Activated naive CD8-positive, alpha-beta T cell treated with anti-CD3 and anti-CD28 coated beads, Interleukin-2, amount 50 U/mL, for 24 hours (primary cell): Measurements from ENCODE around the gene LCTL.

Source experiments
- ATAC-seq: fragments of 150-1000 bp; cut with Tn5 transposase; one replicate; pipeline ENCODE4 v1.10.0; 2021
- DNase-seq: peaks from one replicate; pipeline ENCODE4 v3.0.0; 2021
- H3K27ac Mint-ChIP-seq: one replicate; pipeline ENCODE4 v1.8.0; 2021; ENCODE audit warnings: mild to moderate bottlenecking, mixed read lengths
- H3K27me3 Mint-ChIP-seq: one replicate; pipeline ENCODE4 v1.8.0; 2021; ENCODE audit warnings: mixed read lengths
- H3K36me3 Mint-ChIP-seq: one replicate; pipeline ENCODE4 v1.8.0; 2021; ENCODE audit warnings: low read depth, mixed read lengths
- H3K4me1 Mint-ChIP-seq: one replicate; pipeline ENCODE4 v1.8.0; 2021; ENCODE audit warnings: mixed read lengths
- H3K4me3 Mint-ChIP-seq: one replicate; pipeline ENCODE4 v1.8.0; 2021; ENCODE audit warnings: mild to moderate bottlenecking, moderate library complexity, mixed read lengths
- H3K9me3 Mint-ChIP-seq: one replicate; pipeline ENCODE4 v1.8.0; 2021; ENCODE audit warnings: mixed read lengths

LCTL gene

GRCh38 chr15:66581972-66582537, 16.3 kb upstream of the LCTL start:
- no peak for DNase-seq
- H3K36me3 Mint-ChIP-seq: no peaks in the 10 kb centered on the region
- no peaks in the 10 kb centered on the region for H3K27me3 Mint-ChIP-seq
- no peak overlapping the region for H3K27ac Mint-ChIP-seq
- no peaks in the 10 kb centered on the region for H3K9me3 Mint-ChIP-seq
- no peak for ATAC-seq
- no peak overlapping the region for H3K4me3 Mint-ChIP-seq
- H3K4me1 Mint-ChIP-seq: peaks cover 4% of the 10 kb centered on the region

DNA sequence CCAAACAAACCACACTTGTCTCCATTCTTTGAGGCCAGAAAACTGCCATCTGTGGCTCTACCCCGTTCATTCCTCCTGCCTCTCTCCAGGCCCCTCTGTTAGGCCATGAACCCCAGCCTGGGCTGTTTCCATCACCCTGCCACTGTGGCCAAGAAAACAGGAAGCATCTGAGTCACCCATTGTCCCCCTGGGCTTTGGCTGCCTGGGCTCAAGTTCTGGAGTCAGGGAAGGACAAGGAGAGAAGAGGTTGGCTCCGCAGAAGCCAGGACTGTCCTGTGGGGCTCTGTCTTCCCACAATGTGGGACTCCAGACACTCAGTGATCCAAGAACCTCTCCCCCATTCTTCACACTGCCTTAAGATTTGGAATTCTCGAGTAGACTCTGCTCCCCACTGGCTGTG, 14.8 kb upstream of the LCTL start:
- H3K36me3 Mint-ChIP-seq: no peaks in the 10 kb centered on the region
- DNase-seq (no peak), ATAC-seq (no peak)
- H3K27ac Mint-ChIP-seq: no peak overlapping the region
- no peaks in the 10 kb centered on the region for H3K27me3 Mint-ChIP-seq
- H3K9me3 Mint-ChIP-seq: no peaks in the 10 kb centered on the region
- peaks cover 4% of the 10 kb centered on the region for H3K4me1 Mint-ChIP-seq
- no peak overlapping the region for H3K4me3 Mint-ChIP-seq

DNA sequence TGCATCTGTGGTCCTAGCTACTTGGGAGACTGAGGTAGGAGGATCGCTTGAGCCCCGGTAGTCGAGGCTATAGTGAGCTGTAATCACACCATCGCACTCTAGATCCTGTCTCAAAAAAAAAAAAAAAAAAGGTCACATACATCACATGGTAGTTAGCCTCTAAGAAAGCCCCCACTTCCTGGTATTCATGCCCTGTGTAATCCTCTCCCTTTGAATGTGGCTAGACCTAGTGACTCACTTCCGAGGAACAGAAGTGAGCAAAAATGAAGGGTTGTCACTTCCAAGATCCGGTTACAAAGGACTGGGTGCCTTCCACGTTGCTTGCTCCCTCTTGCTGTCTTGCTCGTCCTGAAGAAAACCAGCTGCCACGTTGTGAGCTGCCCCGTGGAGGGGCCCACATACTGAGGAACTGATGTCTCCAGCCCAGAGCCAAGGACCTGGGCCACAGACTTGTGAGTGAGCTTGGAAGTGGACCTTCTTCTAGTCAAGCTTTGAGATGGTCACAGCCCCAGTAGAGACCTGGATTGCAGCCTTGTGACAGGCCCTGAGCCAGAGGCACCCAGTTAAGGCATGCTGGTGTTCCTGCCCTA, 12.6 kb upstream of the LCTL start:
- DNase-seq (no peak), ATAC-seq (peak; percentile 76)

GRCh38 chr15:66574596-66574950, 8.8 kb upstream of the LCTL start:
- Mint-ChIP-seq H3K27ac (no peak overlapping the region), H3K4me1 (peaks cover 12% of the 10 kb centered on the region), H3K9me3 (no peaks in the 10 kb centered on the region), H3K4me3 (no peak overlapping the region), H3K36me3 (no peaks in the 10 kb centered on the region), H3K27me3 (no peaks in the 10 kb centered on the region)
- ATAC-seq: no peak
- DNase-seq: no peak

More for the DNA sequence above, 12.6 kb upstream of the LCTL start:
- H3K36me3 Mint-ChIP-seq: no peaks in the 10 kb centered on the region
- no peak overlapping the region for H3K27ac Mint-ChIP-seq
- peaks cover 10% of the 10 kb centered on the region for H3K4me1 Mint-ChIP-seq
- no peaks in the 10 kb centered on the region for H3K9me3 Mint-ChIP-seq
- no peaks in the 10 kb centered on the region for H3K27me3 Mint-ChIP-seq
- H3K4me3 Mint-ChIP-seq: no peak overlapping the region

DNA sequence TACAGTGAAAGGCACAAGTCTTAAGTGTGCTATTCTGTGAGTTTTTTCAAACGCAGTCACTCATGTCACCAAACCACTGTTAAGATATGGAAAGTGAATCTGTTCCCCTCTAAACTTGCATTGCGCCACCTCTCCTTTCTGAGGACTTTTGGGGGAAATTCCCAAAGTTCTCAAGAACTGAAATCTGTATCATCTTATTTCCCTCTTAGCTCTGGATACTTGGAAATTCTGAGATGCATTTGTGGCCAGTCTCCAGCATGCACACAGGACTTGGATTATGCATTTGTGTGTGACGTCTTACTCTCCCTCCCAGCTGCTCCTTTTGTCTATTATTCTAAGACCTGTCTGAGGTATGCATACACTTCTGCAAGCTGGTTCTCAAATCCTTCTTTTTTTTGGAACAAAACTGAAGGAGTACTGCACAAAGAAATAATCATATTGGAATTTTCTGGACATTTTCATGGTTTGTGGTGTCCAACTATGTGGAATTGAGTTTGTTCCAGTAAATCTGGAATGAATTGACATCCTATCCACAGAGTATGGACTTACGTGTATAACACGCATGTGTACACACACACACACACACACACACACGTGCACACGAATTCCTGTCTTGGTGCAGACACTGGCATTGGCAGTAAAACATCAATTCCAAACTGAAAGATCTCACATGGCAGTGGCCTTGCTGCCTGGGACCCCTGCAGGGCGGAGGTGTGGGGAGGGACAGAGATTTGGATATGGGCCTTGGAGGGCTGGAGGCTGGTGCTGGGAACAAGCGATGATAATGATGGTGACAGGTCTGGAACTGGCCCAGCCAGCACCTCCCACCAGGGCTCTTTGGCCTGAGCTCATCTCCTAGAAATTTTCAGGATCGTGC, 8.2 kb upstream of the LCTL start:
- ATAC-seq: no peak
- Mint-ChIP-seq H3K27me3 (no peaks in the 10 kb centered on the region), H3K36me3 (no peaks in the 10 kb centered on the region), H3K4me1 (peaks cover 12% of the 10 kb centered on the region), H3K4me3 (no peak overlapping the region), H3K27ac (no peak overlapping the region), H3K9me3 (no peaks in the 10 kb centered on the region)
- DNase-seq: no peak

GRCh38 chr15:66573348-66573718, 7.5 kb upstream of the LCTL start:
- H3K4me3 Mint-ChIP-seq: no peak overlapping the region
- ATAC-seq (no peak), DNase-seq (no peak)
- H3K27ac Mint-ChIP-seq: no peak overlapping the region
- H3K36me3 Mint-ChIP-seq: no peaks in the 10 kb centered on the region
- H3K4me1 Mint-ChIP-seq: peaks cover 11% of the 10 kb centered on the region
- no peaks in the 10 kb centered on the region for H3K9me3 Mint-ChIP-seq
- H3K27me3 Mint-ChIP-seq: no peaks in the 10 kb centered on the region

DNA sequence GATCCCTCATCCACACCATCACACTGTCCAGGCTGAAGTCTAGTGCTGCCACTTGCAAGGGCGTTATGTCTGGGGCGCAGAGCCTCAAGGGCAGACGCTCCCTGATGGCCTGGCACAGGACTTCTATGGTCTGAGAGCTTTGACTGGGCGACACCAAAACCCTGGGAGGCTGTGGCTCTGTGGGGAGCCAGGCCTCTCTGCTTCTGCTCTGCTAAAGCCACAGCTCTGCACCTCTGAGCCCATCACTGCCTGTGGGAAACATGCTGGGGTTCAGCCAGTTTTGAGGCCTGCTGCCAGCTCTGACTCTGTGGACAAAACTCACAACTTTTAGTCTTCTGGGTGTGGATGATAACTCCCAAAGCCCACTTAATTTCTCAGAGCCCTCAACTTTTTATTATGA, 6.3 kb upstream of the LCTL start:
- Mint-ChIP-seq H3K4me1 (peaks cover 9% of the 10 kb centered on the region), H3K9me3 (no peaks in the 10 kb centered on the region), H3K4me3 (no peak overlapping the region), H3K36me3 (no peaks in the 10 kb centered on the region), H3K27me3 (no peaks in the 10 kb centered on the region), H3K27ac (no peak overlapping the region)
- ATAC-seq: no peak
- DNase-seq: no peak

DNA sequence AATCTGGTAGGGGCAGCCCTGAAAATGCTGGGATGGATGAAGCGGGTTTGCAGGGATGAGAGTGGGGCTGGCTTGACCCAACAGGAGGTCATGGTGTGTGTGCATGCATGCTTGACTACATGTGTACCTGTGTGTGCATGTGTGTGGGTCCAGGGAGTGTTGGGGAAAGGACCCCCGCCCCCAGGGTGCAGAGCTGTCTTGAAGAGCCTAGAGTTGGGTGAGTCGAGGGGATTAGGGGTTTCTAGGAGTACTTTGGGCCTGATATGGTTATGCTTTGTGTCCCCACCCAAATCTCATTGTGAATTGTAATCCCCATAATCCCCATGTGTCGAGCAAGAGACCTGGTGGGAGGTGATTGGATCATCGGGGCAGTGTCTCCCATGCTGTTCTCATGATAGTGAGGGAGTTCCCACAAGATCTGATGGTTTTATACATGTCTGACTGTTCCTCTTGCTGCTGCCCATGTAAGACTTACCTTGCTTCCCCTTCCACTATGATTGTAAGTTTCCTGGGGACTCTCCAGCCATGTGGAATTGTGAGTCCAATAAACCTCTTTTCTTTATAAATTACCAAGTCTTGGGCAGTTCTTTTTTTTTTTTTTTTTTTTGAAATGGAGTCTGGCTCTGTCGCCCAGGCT, 5.2 kb upstream of the LCTL start:
- H3K36me3 Mint-ChIP-seq: no peaks in the 10 kb centered on the region

DNA sequence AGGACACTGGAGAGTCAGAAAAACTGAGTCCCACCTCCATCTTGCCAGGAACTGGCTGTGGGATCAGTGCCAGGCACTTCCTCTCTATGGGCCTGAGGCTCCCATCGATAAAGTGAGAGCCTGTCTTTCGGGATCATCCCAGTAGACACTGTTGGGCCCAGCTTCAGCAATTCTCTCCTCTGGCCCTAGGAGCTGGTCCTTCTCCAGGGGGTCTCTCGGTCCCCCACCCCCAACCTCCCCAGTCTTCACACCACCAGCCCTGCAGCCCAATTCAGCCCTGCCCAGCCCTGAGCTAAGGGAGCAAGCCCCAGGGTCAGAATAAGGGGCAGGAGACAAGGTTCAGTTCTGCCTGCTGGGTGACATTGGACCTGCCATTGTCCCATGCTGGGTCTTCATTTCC, 4.5 kb upstream of the LCTL start:
- DNase-seq: no peak
- H3K36me3 Mint-ChIP-seq: no peaks in the 10 kb centered on the region
- H3K4me3 Mint-ChIP-seq: no peak overlapping the region
- no peaks in the 10 kb centered on the region for H3K9me3 Mint-ChIP-seq
- H3K27me3 Mint-ChIP-seq: no peaks in the 10 kb centered on the region
- peaks cover 10% of the 10 kb centered on the region for H3K4me1 Mint-ChIP-seq
- no peak overlapping the region for H3K27ac Mint-ChIP-seq
- ATAC-seq: no peak

More for the DNA sequence above, 5.2 kb upstream of the LCTL start:
- no peaks in the 10 kb centered on the region for H3K9me3 Mint-ChIP-seq
- ATAC-seq (no peak), DNase-seq (no peak)
- H3K4me1 Mint-ChIP-seq: peaks cover 10% of the 10 kb centered on the region
- H3K27me3 Mint-ChIP-seq: no peaks in the 10 kb centered on the region
- H3K4me3 Mint-ChIP-seq: no peak overlapping the region
- no peak overlapping the region for H3K27ac Mint-ChIP-seq

DNA sequence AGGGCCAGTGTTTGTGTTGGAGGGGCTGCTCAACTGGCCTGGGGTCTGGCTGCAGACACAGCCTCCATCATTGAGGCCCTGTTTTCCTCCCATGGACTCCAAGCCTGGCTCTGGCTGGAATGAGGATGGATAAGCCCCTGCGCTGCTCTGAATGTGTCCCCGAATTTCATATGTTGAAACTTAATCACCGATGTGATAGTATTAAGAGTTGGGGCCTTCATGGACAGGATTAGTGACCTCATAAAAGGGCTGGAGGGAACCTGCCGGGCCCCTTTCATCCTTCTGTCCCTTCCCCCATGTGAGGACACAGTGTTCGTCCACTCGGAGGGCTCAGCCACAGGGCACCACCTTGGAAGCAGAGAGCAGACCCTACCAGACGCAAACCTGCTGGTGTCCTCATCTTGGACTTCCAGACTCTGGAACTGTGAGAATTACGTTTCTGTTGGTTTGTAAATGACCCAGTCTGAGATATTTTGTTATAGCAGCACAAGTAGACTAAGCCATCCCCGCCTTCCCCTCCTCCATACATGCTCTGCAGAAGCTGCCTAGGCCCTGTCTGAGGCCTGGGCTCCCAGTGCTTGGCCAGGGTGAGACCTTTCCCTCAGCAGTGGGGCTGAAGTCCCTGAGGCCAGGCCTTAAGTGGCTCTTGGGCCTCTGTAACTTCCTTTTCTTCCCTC, 3.8 kb upstream of the LCTL start:
- Mint-ChIP-seq H3K27ac (no peak overlapping the region), H3K27me3 (no peaks in the 10 kb centered on the region)

DNA sequence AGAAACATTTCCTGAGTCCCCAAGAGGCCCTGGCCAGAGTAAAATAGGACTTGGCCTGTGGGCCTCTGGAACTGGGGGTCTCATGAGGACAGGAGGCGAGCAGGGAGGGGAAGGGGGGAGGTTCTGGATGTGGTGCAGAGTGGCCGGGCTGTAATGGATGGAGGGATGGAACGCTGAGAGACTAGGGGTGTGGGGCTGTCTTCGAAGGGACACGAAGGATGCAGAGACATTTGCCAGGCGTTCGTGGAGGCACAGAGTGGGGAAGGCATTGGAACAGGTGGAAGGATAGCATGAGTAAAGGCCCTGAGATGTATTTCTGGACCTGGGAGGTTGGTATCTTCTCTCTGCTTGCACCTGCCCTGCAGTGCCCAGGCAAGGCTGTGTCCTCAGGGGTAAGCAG, 2.1 kb upstream of the LCTL start:
- no peak overlapping the region for H3K27ac Mint-ChIP-seq
- no peaks in the 10 kb centered on the region for H3K36me3 Mint-ChIP-seq
- DNase-seq (no peak), ATAC-seq (no peak)
- H3K4me3 Mint-ChIP-seq: no peak overlapping the region
- H3K9me3 Mint-ChIP-seq: no peaks in the 10 kb centered on the region
- no peaks in the 10 kb centered on the region for H3K27me3 Mint-ChIP-seq
- H3K4me1 Mint-ChIP-seq: peaks cover 3% of the 10 kb centered on the region

More for the DNA sequence above, 3.8 kb upstream of the LCTL start:
- Mint-ChIP-seq H3K36me3 (no peaks in the 10 kb centered on the region), H3K4me3 (no peak overlapping the region), H3K9me3 (no peaks in the 10 kb centered on the region), H3K4me1 (peaks cover 10% of the 10 kb centered on the region)
- no peak for ATAC-seq
- DNase-seq: no peak

GRCh38 chr15:66566963-66567531, 1.2 kb upstream of the LCTL start:
- ATAC-seq (peak; percentile 61), DNase-seq (peak; percentile 65)
- Mint-ChIP-seq H3K27me3 (no peaks in the 10 kb centered on the region), H3K9me3 (no peaks in the 10 kb centered on the region), H3K27ac (no peak overlapping the region), H3K36me3 (no peaks in the 10 kb centered on the region), H3K4me1 (peaks cover 3% of the 10 kb centered on the region), H3K4me3 (no peak overlapping the region)

- H3K36me3 Mint-ChIP-seq: no peaks in the 10 kb centered on the region
- no peak overlapping the region for H3K27ac Mint-ChIP-seq
- no peaks in the 10 kb centered on the region for H3K27me3 Mint-ChIP-seq
- no peak overlapping the region for H3K4me3 Mint-ChIP-seq
- ATAC-seq: no peak
- peaks cover 1% of the 10 kb centered on the region for H3K4me1 Mint-ChIP-seq
- no peak for DNase-seq
- no peaks in the 10 kb centered on the region for H3K9me3 Mint-ChIP-seq
These were observed 607 bp downstream of the LCTL start for GRCh38 chr15:66565141-66565641.
